GM18873 (cell line): Measurements from ENCODE around the gene SOX5.
"Not testable (repeated sequence)": the region's sequence is repeated elsewhere in the genome, so short reads cannot be mapped to it uniquely, and the experiment has no call there.

Source experiments
- ATAC-seq: cut with Tn5 transposase; IDR thresholded peaks from one replicate; pipeline ENCODE4 v1.9.1; 2021; ENCODE audit warnings: mild to moderate bottlenecking, moderate library complexity, moderate number of reproducible peaks; ENCODE audit not compliant: unreplicated experiment, low FRiP score

SOX5 gene

GRCh38 chr12:23911574-23911973, 37.9 kb downstream of the SOX5 start:
- no peak for ATAC-seq

- no peak for ATAC-seq
These were observed 39.9 kb downstream of the SOX5 start for GRCh38 chr12:23909551-23909950.

- ATAC-seq: no peak
These were observed 43.1 kb downstream of the SOX5 start for GRCh38 chr12:23906329-23906728.

GRCh38 chr12:23899434-23899833, 50.0 kb downstream of the SOX5 start:
- no peak for ATAC-seq

DNA sequence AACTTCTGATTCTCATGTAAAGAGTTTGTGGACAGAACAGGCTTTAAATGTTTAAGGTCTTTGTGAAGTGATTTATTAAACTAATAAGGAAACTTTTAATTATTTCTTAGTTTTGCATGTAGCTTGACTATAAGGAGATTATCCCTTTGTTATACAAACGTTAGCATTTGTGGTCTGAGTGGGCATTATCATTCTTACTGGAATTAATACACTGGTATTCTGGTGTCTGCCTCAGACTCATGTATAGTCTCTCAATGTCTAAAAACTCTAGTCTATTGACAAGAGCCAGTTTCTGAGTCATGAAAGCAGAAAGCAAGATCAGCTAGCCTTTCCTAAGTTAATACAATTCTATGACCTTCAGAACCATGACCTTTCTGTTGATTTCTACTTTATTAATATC, 51.3 kb downstream of the SOX5 start:
- ATAC-seq: no peak

- ATAC-seq: no peak
These were observed 53.7 kb downstream of the SOX5 start for GRCh38 chr12:23895792-23896218.

DNA sequence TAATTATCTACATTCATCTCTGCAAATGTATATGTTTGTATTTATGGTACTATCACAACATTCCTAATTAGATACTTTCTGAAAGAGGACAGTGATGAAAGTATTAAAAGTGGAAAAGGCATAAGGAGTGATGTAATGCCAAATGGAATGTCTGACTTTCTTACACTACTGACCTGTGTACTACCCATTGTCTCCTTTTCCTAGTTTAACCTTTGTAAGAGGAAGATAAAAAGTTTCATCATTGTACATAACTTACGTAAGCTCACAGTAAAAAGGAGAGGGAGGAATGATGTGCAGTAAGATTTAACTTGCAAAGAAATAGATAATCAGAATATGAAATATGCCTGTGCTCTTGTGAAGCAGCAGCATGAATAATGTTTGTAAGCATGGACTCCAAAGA, 55.9 kb downstream of the SOX5 start:
- no peak for ATAC-seq

- ATAC-seq: no peak
These were observed 58.4 kb downstream of the SOX5 start for GRCh38 chr12:23891115-23891514.

- no peak for ATAC-seq
These were observed 60.4 kb downstream of the SOX5 start for GRCh38 chr12:23889069-23889440.

DNA sequence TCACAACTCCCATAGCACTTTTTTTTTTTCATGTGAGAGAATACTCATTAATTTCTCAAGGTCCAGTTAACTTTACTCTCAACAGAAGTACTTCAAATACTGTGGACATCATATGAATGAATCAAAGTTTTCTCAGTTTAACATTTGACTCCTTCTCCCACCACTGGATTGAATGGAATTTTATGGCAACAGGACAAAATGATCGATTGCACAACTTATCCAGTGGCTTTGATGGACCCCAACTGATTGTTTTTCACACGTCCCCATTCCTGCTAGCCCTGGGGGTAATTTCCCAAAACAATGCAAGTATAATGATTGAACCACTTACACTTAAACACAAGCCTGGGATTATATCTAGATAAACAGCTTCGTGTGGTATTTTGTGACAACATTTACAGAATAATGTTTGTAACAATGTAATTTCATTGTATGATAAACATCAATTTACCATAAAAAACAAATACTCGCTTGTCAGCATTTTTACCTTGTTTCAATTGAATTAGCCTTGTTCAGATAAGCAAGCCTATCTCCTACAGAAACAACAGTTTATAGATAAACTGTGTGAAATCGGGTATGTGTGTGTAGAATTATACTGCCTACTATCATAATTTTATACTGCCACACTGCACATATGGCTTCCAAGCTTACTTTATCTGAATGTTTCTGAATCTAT, 60.9 kb downstream of the SOX5 start:
- no peak for ATAC-seq

- no peak for ATAC-seq
These were observed 62.2 kb downstream of the SOX5 start for GRCh38 chr12:23887055-23887835.

DNA sequence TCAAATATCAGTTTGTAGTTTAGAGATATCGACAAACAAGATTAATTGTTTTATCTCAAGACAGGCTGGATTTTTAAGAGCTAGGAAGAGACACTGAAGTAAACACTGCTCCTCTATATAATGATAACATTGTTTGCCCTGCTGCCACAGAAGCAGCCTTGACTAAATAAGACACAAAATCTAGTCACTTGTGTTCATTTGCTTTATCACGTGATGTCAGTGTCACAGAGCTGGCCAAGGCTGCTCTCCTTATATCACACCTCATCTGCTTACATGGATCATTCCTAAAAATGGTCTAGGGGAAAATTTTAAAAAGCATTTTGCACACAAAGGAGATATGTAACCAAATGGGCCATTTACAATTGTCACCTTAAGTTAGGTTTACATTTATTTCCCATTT, 64.1 kb downstream of the SOX5 start:
- no peak for ATAC-seq

GRCh38 chr12:23884909-23885308, 64.6 kb downstream of the SOX5 start:
- no peak for ATAC-seq

- no peak for ATAC-seq
These were observed 68.5 kb downstream of the SOX5 start for GRCh38 chr12:23880988-23881387.

GRCh38 chr12:23876618-23877017, 72.9 kb downstream of the SOX5 start:
- not testable (repeated sequence) for ATAC-seq

DNA sequence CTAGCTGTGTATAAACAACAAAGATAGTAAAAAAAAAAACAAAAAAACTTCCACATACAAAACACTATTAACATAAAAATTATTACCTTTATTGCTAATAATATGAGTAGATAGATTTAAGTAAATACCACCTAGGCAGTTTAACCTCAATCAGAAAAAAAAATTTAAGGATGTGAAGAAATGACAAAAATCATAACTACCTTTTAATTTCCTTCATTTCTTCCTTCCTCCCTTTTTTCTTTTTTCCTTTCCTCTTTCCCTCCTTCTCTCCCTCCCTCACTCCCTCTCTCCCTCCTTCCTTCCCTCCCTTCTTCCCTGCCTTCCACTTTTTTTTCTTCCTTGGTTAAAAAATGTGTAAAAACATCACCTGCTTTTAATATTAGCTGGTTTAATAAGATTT, 81.7 kb downstream of the SOX5 start:
- ATAC-seq: no peak

GRCh38 chr12:23862701-23863100, 86.8 kb downstream of the SOX5 start:
- ATAC-seq: no peak

- no peak for ATAC-seq
These were observed 89.5 kb downstream of the SOX5 start for GRCh38 chr12:23860019-23860418.

DNA sequence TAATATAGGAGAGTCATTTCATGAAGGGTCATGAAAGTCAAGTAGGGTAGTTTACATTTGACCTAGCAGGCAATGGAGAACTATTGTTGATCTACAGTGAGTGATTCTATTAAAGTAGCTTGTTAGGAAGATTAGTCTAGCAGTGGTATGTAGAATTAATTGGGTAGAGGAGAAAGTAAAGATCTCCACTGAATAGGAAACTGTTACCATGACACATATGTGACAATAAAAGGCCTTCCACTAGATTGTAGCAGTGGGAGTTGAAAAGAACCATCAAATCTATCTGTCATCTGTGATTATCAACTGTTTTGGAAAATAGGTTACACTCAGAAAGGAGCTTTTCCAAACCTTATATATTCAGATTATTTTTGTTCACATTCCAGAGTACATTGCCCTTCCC, 92.3 kb downstream of the SOX5 start:
- no peak for ATAC-seq

DNA sequence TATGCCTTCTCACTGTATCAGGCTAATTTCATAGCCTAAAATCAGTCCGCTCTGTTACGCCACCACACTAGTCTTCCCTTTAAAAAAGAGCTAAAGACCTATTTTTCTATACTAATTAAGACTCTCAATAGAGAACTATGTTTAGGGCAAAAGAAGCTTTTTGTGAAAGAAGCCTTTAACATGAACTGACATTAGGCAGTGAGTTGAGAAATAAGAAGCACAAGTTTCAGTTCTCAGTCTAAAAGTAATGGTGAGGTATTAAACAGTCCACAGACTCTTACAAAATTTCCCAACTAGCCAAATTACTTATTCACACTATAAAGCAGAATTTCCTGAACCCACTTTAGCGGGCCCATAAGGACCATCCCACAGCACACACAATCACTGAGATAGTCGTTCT, 93.7 kb downstream of the SOX5 start:
- ATAC-seq: no peak

DNA sequence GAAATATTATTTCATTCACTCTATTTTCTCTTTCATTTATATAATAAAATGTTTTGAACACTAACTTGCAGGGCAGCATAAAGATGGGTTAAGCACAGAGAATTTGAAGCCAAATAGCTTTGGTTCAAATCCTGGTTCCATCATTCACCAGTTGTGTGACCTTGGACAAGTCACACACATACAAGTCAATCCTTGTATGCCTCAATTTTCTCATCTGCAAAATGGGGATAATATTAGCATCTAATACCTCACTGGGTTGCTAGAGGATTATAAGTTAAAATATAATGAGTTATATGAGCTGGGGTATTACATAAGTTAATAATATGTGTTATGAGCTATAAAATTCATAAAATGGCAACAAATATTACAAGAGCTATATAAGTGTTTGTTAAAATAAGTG, 94.9 kb downstream of the SOX5 start:
- ATAC-seq: no peak

DNA sequence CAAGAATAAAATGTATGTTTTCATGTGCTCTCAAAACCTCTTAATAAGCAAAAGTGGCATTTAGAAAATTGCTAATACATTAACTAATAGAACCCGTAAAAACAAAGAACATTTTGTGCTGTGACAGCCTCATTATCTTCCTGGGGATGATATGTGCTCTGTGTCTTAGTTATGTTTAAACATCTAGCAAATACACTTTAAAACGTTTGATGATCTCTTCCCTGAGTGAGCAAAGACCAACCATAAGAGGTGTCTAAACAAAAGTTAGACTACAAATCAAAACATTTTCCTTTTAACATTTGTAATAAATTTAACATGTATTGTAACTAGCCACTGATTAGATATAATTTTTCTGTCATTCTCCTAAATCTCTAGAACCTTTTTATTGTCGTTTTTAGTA, 95.8 kb downstream of the SOX5 start:
- ATAC-seq: no peak
